B cell (primary cell): ENCODE data around the gene TEDC1. TPM values are rescaled to one million over a fixed set of nuclear protein-coding genes. Genes with fewer than 3 reads are reported as not detected.

Experiments
- ATAC-seq: fragments of 200-7000 bp; cut with Tn5 transposase; one replicate; pipeline ENCODE4 v1.10.0; 2021; ENCODE audit warnings: low read depth, mild to moderate bottlenecking, moderate number of reproducible peaks, moderate library complexity
- CTCF ChIA-PET: fragments of 350-600 bp; sonication (Branson Sonifier 250); formaldehyde crosslinking; loops from one replicate; lab custom pipeline; 2021; ENCODE audit warnings: antibody characterized with exemption, inconsistent platforms; lab: Charles Lee
- POLR2A ChIA-PET: fragments of 350-600 bp; sonication (Branson Sonifier 250); formaldehyde crosslinking; loops from one replicate; lab custom pipeline; 2021; ENCODE audit warnings: antibody characterized with exemption; lab: Charles Lee
- DNase-seq: peaks from one replicate; pipeline ENCODE4 v3.0.0; 2013
- H2AFZ ChIP-seq: 2 replicates; pipeline ENCODE4 v1.6.1; 2012; ENCODE audit warnings: mild to moderate bottlenecking, low read depth, low read length; ENCODE audit not compliant: insufficient read depth, poor library complexity, severe bottlenecking
- H3K27ac ChIP-seq, 2 donors: 1 replicate in 1 of 2; 2 replicates in 1 of 2; pipeline ENCODE4 v1.5.1; 2012 to 2013; ENCODE audit warnings: low read length in 2 of 2, mild to moderate bottlenecking in 2 of 2, moderate library complexity in 1 of 2
- H3K27me3 ChIP-seq, 4 experiments: fragments of 200-600 bp in 1 of 4; sonication (generic) in 1 of 4; replicated peaks in 1 of 4; 1 replicate in 2 of 4; 2 replicates in 2 of 4; pipeline versions ENCODE4 v1.6.1 to v1.7.0; 2013 to 2016; ENCODE audit warnings: low read length in 3 of 4, mild to moderate bottlenecking in 2 of 4, mixed read lengths in 1 of 4, moderate library complexity in 1 of 4; ENCODE audit not compliant: insufficient read depth in 4 of 4, control insufficient read depth in 3 of 4; ENCODE audit errors: control extremely low read depth in 1 of 4
- H3K36me3 ChIP-seq, 2 experiments: replicated peaks in 1 of 2; 1 replicate in 1 of 2; 2 replicates in 1 of 2; pipeline versions ENCODE4 v1.6.1 to v1.7.1; 2013; ENCODE audit warnings: low read length in 1 of 2; ENCODE audit not compliant: insufficient read depth in 2 of 2, control insufficient read depth in 1 of 2; ENCODE audit errors: control extremely low read depth in 1 of 2, extremely low read depth in 1 of 2
- H3K4me1 ChIP-seq, 2 donors: fragments of 200-600 bp in 1 of 2; sonication (generic) in 1 of 2; 1 replicate in 1 of 2; 2 replicates in 1 of 2; pipeline versions ENCODE4 v1.5.1 to v1.6.1; 2013 to 2017; ENCODE audit warnings: low read length in 2 of 2; ENCODE audit not compliant: control insufficient read depth in 2 of 2, insufficient read depth in 2 of 2
- H3K4me2 ChIP-seq: replicated peaks from 2 replicates; pipeline ENCODE3; 2012; ENCODE audit warnings: mild to moderate bottlenecking, low read depth, low read length; ENCODE audit not compliant: poor library complexity, severe bottlenecking
- H3K4me3 ChIP-seq, 5 experiments: fragments of 200-600 bp in 1 of 5; sonication (generic) in 1 of 5; 1 replicate in 3 of 5; 2 replicates in 2 of 5; pipeline versions ENCODE4 v1.5.1 to v1.7.0; 2011 to 2016; ENCODE audit warnings: low read length in 4 of 5, mild to moderate bottlenecking in 4 of 5, low read depth in 2 of 5, control low read depth in 1 of 5, moderate library complexity in 1 of 5; ENCODE audit not compliant: insufficient read depth in 1 of 5; ENCODE audit errors: control extremely low read depth in 1 of 5, extremely low read depth in 1 of 5
- H3K79me2 ChIP-seq: fragments of 200-600 bp; sonication (generic); one replicate; pipeline ENCODE4 v1.6.0; 2016; ENCODE audit warnings: low read length; ENCODE audit not compliant: control insufficient read depth, insufficient read depth
- H3K9ac ChIP-seq: fragments of 200-600 bp; sonication (generic); 2 replicates; pipeline ENCODE4 v1.6.1; 2017; ENCODE audit warnings: mild to moderate bottlenecking, low read length, moderate library complexity
- H3K9me3 ChIP-seq, 3 donors: one replicate each; pipeline versions ENCODE4 v1.6.1 to v1.7.1; 2013; ENCODE audit warnings: low read length in 2 of 3; ENCODE audit not compliant: control insufficient read depth in 2 of 3, insufficient read depth in 1 of 3; ENCODE audit errors: control extremely low read depth in 1 of 3
- H4K20me1 ChIP-seq: 2 replicates; pipeline ENCODE4 v1.6.0; 2012; ENCODE audit warnings: mild to moderate bottlenecking, low read length; ENCODE audit not compliant: insufficient read depth, control insufficient read depth, poor library complexity, severe bottlenecking
- H3K27ac Mint-ChIP-seq: one replicate; pipeline ENCODE4 v1.8.0; 2021; ENCODE audit warnings: mixed read lengths
- H3K27me3 Mint-ChIP-seq: one replicate; pipeline ENCODE4 v1.8.0; 2021; ENCODE audit warnings: mixed read lengths
- H3K4me1 Mint-ChIP-seq: one replicate; pipeline ENCODE4 v1.8.0; 2021; ENCODE audit warnings: mixed read lengths
- H3K4me3 Mint-ChIP-seq: one replicate; pipeline ENCODE4 v1.8.0; 2021; ENCODE audit warnings: mixed read lengths
- H3K9me3 Mint-ChIP-seq: one replicate; pipeline ENCODE4 v1.8.0; 2022; ENCODE audit warnings: mixed read lengths; ENCODE audit not compliant: insufficient read depth
- EZH2 ChIP-seq: IDR thresholded peaks from 2 replicates; pipeline ENCODE4 v1.6.1; 2012; ENCODE audit warnings: borderline replicate concordance, low read depth, mild to moderate bottlenecking, moderate library complexity, low read length; ENCODE audit not compliant: insufficient read depth, poor library complexity, severe bottlenecking
- WGBS: methylation state at CpG from one replicate; pipeline ENCODE4 v1.1.5; 2013; ENCODE audit warnings: missing lambda C conversion rate; ENCODE audit not compliant: insufficient coverage; 5-methylcytosine and 5-hydroxymethylcytosine counted together
- intact Hi-C: fragments of 100-400 bp; cut with micrococcal nuclease; formaldehyde crosslinking; loops from one replicate; pipeline ENCODE4 v1.10.0; 2022
- polyA plus RNA-seq: library from polyadenylated mRNA; depleted of rRNA; stranded (reverse); fragments of >200 nt; gene quantifications from 2 replicates; pipeline ENCODE4 v1.2.3, GENCODE V29; 2012
- total RNA-seq, 2 donors: library from RNA; stranded (reverse); fragments of 120-200 nt in 1 of 2; gene quantifications; 1 replicate in 1 of 2; 2 replicates in 1 of 2; pipeline versions ENCODE4 v1.2.3 to v1.2.4, GENCODE V29; 2013 to 2022
- TF ChIP-seq, protein P1 (sequence below): fragments of 200-600 bp; IDR thresholded peaks from one replicate; pipeline ENCODE4 v1.8.0; 2022; ENCODE audit warnings: antibody characterized with exemption, mild to moderate bottlenecking

TEDC1 gene
- total and polyA plus RNA-seq, 2 donors (not counting 1 experiment from before 2014, with no cell fraction given), result 19.7 to 22.2 TPM

DNA sequence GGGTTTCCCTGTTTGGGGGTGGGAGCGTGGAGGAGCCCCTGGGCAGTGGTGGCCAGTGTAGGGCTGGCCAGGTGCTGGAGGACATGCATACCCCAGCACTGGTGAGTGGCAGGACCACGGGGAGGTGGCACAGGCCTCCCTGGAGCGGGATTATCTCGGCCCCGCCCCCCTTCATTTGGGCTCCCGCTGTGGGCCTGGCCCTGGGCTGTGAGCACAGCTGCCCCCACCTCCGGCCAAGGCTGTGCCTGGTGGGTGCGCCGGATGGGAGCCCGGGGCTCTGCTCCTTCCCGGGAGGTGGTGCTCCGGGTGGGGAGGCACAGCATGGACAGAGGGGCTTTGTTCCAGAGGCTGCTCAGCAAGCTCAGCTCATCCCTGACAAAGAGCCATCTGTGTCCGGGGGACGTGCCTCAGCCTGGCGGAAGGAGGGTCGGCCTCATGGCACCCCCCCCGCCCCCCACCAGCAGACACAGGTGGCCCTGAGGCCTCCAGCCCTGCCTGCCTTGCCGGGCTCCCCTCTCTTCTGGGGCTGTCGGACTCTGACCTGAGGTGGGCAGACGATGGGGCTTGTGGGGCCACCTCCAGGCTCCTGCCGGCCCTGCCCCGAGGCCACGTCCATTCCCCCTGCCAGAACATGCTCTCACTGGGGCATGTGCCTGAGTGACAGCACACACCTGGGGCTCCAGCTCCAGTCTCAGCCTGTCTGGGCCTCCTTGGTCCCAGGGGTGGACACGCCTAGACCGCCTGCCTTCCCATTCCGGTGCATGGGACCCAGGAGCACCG, 8.4 kb downstream of the TEDC1 start:
- POLR2A ChIA-PET, result interaction anchor here (0.6 kb wide), 1 partner anchor 8 kb away, joined by 12 read pairs; no protein-coding TSS in a partner anchor
- Mint-ChIP-seq H3K9me3 (no peaks in the 10 kb centered on the region), H3K4me3 (no peak overlapping the region), H3K4me1 (no peaks in the 10 kb centered on the region), H3K27me3 (peaks cover 4% of the 10 kb centered on the region), H3K27ac (no peak overlapping the region)
- H3K9ac ChIP-seq, result no peak overlapping the region
- DNase-seq (peak; percentile 35), ATAC-seq (no peak)
- no peaks in the 10 kb centered on the region for H3K79me2 ChIP-seq
- no peak overlapping the region for H3K4me2 ChIP-seq
- CTCF ChIA-PET, result interaction anchor here (0.9 kb wide), 1 partner anchor 8 kb away, joined by 3 read pairs; no protein-coding TSS in a partner anchor
- TF ChIP-seq EZH2, result no peak
- TF ChIP-seq, protein P1, sequence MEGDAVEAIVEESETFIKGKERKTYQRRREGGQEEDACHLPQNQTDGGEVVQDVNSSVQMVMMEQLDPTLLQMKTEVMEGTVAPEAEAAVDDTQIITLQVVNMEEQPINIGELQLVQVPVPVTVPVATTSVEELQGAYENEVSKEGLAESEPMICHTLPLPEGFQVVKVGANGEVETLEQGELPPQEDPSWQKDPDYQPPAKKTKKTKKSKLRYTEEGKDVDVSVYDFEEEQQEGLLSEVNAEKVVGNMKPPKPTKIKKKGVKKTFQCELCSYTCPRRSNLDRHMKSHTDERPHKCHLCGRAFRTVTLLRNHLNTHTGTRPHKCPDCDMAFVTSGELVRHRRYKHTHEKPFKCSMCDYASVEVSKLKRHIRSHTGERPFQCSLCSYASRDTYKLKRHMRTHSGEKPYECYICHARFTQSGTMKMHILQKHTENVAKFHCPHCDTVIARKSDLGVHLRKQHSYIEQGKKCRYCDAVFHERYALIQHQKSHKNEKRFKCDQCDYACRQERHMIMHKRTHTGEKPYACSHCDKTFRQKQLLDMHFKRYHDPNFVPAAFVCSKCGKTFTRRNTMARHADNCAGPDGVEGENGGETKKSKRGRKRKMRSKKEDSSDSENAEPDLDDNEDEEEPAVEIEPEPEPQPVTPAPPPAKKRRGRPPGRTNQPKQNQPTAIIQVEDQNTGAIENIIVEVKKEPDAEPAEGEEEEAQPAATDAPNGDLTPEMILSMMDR, result no peak
- H2AFZ ChIP-seq, result no peak overlapping the region
- H3K4me1 ChIP-seq, result no peaks in the 10 kb centered on the region
- no peak overlapping the region for H3K4me3 ChIP-seq
- no peak overlapping the region for H3K27ac ChIP-seq
- H4K20me1 ChIP-seq, result no peaks in the 10 kb centered on the region
- WGBS, result 93% methylated on average over 26 of the region's 27 CpGs
- H3K27me3 ChIP-seq, result no peaks in the 10 kb centered on the region
- no peaks in the 10 kb centered on the region for H3K36me3 ChIP-seq
- intact Hi-C loops, result no loop called here
- no peaks in the 10 kb centered on the region for H3K9me3 ChIP-seq
